ENCODE measurements around the gene GZMB. TPM values are rescaled to one million over a fixed set of nuclear protein-coding genes. Genes with fewer than 3 reads are reported as not detected.

Gene GZMB
- total RNA-seq, 4 donors from 2014 or later, result 2.8 to 122 TPM; not detected in 2

Other genes with a start within 250 kb of the GZMB start
- gene NYNRIN, start 235.2 kb downstream of the GZMB start, total RNA-seq, result 10 to 100 TPM in 3 of 4 donors, 1 to 10 TPM in 1; 4.9 to 51.1 (median 27.3) TPM
- 1 to 10 TPM in 3 of 4 donors, not detected in 1; 1.3 to 3.3 (median 3.2) TPM for gene CBLN3, start 204.5 kb downstream of the GZMB start, total RNA-seq
- gene KHNYN, start 204.2 kb downstream of the GZMB start, total RNA-seq, result 10 to 100 TPM; 16.5 to 88.6 (median 66.1) TPM
- 10 to 100 TPM; 12.8 to 87.5 (median 33.0) TPM for gene SDR39U1, start 191.4 kb downstream of the GZMB start, total RNA-seq
- gene CMA1, start 125.9 kb downstream of the GZMB start, total RNA-seq, result not detected
- gene CTSG, start 57.9 kb downstream of the GZMB start, total RNA-seq, result 1 to 10 TPM in 2 of 4 donors, not detected in 2; 1.9 to 4.0 TPM
- 1 to 10 TPM in 1 of 4 donors, under 1 TPM in 1, not detected in 2; 0.82 to 2.3 TPM for gene GZMH, start 24.5 kb downstream of the GZMB start, total RNA-seq